Kidney glomerular epithelial cell (primary cell): ENCODE measurements around the gene SLC35A5.
"Not testable (repeated sequence)": the region's sequence is repeated elsewhere in the genome, so short reads cannot be mapped to it uniquely, and the experiment has no call there.

Experiments used
- DNase-seq: peaks from one replicate; lab custom pipeline; 2025; lab: John Stamatoyannopoulos, UW

Gene SLC35A5

DNA sequence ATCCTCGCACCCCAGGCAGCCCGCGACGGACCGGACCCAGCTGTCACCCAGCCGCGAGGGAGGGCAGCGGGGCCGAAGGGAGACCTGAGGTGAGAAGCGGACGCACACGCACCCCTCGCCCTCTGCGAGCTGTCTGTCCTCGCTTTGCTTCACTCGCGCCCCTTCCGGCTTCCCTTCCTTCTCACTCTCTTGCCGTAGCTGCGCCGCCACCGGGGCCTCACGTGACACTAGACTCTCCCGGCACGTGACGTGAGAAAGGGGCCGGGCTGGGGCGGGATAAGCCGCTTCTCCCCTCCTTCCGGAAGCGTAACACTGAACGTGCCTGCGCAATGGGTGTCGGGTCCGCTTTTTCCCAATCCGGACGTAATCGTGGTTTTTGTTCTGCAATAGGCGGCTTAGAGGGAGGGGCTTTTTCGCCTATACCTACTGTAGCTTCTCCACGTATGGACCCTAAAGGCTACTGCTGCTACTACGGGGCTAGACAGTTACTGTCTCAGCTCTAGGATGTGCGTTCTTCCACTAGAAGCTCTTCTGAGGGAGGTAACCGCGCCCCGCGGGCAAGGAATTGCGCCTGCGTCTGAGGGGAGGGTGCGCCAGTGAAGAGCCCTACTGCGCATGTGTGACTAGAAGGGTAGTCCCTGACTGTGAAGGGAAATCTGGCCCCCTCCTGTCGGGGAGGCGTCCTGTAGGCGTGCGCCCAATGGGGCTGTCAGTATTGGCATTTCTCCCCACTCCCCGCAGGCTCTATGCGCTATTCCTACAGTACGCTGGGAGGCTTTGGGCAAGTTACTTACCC lies at the start of gene SLC35A5, which contains the start of gene ATG3:
SLC35A5 (plus strand) TSS at position 312 of the 796 bp plus-strand sequence. CDS start 1,359 bp downstream, outside the sequence.
ATG3 (minus strand) TSS at position 229 of the 796 bp plus-strand sequence. CDS start 434 bp downstream, outside the sequence.
- DNase-seq, result peak; percentile 99

DNA sequence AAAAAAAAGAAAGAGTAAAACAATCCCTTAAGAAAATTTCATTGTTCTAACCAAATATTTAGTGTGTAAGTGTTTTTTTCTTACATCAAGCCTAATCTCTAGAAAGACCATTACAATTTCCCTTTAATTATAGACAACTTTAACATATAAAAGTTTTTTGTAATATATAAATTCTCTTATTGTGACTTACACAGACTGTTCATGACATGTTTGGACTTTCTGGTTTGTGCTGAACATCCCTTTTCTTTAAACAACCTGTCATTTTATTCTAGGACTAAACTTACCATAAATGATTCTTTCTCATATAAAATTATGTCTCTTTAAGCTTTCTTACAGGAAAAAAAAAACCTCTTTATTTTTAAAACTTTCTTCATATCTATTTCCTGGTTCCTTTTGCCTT lies 49.5 kb upstream of the SLC35A5 start:
- DNase-seq, result no peak

DNA sequence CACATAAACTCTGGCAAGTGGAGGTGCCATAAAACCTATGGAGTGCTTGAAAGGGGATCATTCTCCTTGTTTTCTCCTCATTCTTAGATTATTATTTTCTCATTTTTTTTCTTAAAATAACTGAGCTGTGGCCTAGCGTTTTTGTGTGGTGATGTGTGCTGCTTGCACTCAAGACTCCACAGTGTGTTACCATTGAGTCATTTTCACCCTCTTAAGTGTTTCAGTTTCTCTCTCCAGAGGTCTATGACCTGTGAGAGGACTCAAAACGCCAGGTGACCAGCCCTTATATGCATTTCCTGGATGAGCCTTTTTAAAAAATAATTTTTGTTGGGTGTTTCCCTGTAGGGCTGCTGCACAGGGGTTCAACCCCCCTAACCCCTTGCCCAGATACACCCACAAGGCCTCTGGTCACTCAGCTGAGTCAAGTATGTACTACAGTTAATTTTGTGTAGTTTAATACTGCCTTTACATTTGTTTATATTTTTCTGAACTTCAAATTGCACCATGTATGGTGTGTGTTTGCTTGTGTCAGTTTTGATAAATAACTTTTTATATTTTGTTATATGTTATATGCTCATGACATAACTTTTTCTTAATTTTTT lies 47.2 kb upstream of the SLC35A5 start:
- no peak for DNase-seq

GRCh38 chr3:112518970-112519369 lies 42.9 kb upstream of the SLC35A5 start:
- DNase-seq, result not testable (repeated sequence)

- peak; percentile 82 for DNase-seq
Observed at GRCh38 chr3:112519424-112520001, 42.3 kb upstream of the SLC35A5 start.

GRCh38 chr3:112524127-112524526 lies 37.7 kb upstream of the SLC35A5 start:
- DNase-seq, result not testable (repeated sequence)

GRCh38 chr3:112530573-112530972 lies 31.3 kb upstream of the SLC35A5 start:
- no peak for DNase-seq

DNA sequence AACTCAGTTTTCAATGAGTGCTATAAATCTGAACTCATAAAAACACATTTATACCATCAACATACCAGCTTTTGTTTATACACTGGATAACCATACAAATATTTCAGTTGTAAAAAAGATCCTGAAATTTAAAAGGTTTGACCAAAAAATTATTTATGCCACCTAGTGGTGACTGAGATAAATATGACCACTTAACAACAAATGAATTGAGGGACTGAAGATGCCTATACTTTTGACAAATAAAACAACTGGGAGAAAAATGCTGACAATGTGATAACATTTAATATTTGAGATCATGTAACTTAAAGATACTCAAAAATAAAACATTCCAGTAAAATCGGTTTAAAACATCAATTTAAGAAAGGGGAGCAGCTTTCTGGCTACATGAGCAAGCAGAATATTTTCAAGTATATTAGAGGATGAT lies 30.5 kb upstream of the SLC35A5 start:
- DNase-seq, result no peak

GRCh38 chr3:112539825-112540650 lies 21.8 kb upstream of the SLC35A5 start:
- DNase-seq, result no peak

DNA sequence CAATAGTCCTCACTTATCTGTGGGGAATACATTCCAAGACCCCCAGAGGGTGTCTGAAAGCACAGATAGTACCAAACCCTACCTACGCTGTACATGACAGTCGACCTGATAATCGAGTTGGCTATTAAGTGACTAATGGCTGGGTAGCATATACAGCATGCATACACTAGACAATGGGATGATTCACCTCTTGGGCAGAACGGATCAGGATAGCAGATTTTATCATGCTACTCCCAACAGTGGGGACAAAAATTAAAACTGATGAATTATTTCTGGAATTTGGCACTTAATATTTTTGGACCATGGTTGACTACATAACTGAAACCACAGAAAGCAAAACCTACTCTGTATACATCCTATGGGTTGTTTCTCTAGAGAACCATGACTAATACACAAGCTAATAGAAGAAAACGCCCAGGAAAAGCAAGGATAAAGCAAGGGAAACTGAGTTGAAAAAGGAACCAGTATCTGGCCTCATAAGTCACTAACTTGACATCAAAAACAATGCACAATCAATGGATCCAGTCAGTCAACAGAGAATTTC lies 15.6 kb upstream of the SLC35A5 start:
- DNase-seq, result no peak

- DNase-seq, result no peak
Observed at GRCh38 chr3:112550859-112551258, 11.0 kb upstream of the SLC35A5 start.

DNA sequence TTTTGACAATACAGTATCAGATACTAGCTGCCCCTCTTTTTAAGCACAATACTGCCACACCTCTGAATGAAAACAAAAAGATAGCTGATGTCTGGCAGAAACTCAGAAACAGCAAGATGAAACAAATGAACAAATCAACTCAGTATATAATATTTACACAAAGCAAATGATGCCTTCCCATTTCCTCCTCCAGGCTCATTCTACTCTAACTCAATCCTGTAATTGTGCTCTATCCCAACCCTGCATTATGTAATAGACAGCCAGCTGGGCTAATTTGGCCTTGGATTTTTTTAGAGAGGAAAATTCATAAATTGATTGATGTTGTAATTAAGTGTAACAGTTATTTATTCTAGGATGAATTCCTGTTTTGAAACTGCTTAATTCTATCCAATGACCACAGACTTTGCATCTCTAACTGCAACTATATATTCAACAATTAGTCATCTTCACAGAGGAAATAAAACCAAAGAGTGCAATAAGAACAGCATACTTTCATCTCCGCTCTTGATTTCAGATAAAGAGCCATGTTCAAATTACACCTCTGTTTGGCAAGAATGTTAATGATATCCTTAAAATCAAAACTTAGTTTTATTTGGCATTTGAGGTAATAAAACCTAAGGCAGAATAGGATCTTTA lies 6.2 kb upstream of the SLC35A5 start:
- DNase-seq, result no peak

DNA sequence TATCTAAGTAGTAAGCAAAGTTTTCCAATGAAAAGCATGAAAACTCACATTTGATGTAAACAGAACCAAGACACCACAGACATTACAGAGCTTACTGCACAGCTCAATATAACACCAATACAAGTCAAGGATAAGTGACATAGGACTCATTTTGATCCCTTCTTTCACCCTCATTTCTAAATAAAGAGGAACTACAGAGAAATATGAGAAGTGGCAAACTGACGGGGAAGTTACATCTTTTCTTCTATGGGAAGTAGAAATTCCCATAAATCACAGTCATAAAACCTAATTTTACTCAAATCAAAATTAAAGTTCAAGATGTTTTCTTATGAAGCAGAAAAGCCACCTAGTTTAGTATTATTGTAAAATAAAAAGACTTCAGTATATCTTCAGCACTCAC lies 3.9 kb upstream of the SLC35A5 start:
- DNase-seq, result no peak

- DNase-seq, result no peak
Observed at GRCh38 chr3:112560307-112560706, 1.5 kb upstream of the SLC35A5 start.

DNA sequence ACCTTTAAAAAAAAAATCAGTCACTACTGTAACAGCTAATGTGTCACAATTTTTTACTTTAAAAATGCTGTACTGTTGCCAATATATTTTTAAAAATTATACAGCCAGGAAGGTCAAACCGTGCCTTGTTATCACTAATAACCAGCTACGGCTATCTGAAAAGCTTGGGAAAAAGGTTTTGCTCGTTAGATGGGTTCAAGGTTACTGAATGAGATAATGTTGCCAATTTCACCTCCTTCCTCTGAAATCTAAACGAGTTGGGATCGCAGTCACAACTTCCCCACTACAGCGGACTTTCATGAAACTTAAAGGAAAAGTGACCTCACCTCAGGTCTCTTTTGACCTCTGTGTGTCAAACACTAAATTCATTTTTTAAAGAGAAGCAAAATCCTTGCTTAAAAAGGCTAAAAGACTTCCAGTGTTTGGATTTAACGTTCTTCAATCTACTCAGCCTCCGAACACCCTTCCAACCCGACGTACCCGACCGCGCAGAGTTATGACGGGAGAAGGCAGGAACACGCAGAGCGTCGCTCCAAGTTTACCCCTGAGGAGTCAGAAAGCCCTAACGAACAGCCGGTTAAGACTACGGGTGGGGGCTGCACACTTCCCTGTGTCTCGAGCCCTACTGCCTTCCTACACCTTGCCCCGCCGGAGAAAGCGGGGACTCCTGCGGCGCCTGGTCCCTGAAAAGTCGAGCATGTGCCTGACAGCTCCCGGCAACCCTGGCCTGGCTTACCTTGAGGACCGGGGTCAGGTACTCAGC lies 943 bp upstream of the SLC35A5 start:
- peak; percentile 74 for DNase-seq

DNA sequence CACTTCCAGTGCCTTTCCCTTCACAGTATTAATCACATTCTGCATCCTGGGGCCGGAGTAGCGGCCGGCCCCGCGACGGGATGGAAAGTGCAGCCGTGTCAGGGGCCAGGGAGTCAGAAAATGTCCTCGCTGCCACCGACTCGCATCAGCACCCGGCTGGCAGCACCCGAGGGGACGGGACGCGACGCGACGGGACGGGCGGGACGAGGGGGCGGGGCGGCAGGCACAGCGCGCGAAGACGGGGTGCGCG lies 436 bp upstream of the SLC35A5 start:
- no peak for DNase-seq

DNA sequence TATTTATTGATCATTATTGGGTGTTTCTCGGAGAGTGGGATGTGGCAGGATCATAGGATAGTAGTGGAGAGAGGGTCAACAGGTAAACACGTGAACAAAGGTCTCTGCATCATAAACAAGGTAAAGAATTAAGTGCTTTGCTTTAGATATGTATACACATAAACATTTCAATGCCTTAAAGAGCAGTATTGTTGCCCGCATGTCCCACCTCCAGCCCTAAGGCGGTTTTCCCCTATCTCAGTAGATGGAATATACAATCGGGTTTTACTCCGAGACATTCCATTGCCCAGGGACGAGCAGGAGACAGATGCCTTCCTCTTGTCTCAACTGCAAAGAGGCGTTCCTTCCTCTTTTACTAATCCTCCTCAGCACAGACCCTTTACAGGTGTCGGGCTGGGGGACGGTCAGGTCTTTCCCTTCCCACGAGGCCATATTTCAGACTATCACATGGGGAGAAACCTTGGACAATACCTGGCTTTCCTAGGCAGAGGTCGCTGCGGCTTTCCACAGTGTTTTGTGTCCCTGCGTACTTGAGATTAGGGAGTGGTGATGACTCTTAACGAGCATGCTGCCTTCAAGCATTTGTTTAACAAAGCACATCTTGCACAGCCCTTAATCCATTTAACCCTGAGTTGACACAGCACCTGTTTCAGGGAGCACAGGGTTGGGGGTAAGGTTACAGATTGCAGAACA lies 2.5 kb downstream of the SLC35A5 start:
- not testable (repeated sequence) for DNase-seq

DNA sequence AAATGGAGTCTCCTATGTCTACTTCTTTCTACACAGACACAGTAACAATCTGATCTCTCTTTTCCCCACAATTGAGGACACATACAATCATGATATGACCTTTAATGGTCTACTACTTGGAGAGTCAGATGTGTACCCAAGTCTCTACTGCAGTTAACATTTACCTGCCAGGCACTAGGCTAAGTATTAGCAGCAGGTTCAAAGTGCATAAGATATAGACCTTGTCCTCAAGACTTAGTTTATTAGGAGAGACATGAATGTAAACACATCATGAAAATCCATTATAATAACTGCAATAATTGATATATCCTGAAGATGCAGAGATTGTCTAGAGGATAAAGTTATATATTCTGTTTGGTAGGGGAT lies 3.1 kb downstream of the SLC35A5 start:
- no peak for DNase-seq

DNA sequence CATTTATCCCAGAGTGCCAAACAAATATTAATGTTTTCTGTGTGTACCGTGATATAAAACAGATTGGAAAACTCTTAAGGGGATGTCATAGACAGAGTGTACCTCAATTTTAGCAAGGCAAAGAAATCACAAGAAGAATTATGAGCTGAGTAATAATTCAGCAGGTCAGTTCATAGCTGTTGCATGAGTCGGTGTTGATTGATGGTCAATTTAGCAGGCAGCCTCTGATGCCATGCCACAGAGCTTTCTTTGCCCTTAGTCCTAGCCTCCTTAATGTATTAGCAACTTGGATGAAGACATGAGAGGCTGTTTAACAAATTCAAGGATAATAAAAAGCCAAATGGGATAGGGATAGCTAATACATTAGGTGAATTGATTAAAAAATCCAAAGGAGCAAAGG lies 6.8 kb downstream of the SLC35A5 start:
- DNase-seq, result peak; percentile 37

DNA sequence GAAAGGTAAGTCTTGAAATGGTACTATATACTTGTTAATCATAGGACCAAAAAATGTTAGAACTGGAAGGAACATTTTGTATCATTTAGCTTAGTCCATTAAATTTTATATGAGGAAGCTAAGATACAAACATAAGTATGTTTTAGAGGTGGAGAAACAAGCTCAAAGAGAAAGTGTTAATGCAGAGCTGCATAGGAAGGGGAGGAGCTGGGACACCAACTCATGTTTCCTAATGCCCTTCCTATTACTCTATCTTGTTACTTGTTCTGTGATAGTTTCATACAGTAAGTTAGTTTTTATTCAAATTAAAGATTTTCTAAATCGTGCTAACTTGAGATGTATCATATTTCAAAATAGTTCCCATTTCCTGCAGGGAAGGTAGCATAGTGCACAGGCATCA lies 7.4 kb downstream of the SLC35A5 start:
- DNase-seq, result no peak
